Kidney (tissue), 14 donors: Measurements from ENCODE around the gene ANXA1. TPM values are rescaled to one million over a fixed set of nuclear protein-coding genes. Genes with fewer than 3 reads are reported as not detected.

ENCODE experiments used
- DNase-seq, 5 donors: peaks; one replicate each; pipeline ENCODE4 v3.0.0-alpha.2; 2013 to 2020
- FAIRE-seq: peaks from 2 replicates; lab custom pipeline; 2012; peaks lifted over from hg19 to GRCh38; lab: Jason Lieb, UNC
- H3K27ac ChIP-seq, 2 donors: one replicate each; pipeline ENCODE4 v1.7.0; 2013; ENCODE audit warnings: low read depth in 2 of 2, low read length in 2 of 2, inconsistent platforms in 1 of 2
- H3K27me3 ChIP-seq: one replicate; pipeline ENCODE4 v1.7.1; 2013; ENCODE audit warnings: low read length, inconsistent platforms; ENCODE audit not compliant: control insufficient read depth, insufficient read depth
- H3K36me3 ChIP-seq, 3 donors: one replicate each; pipeline versions ENCODE4 v1.7.0 to v1.7.1; 2013; ENCODE audit warnings: low read length in 3 of 3, control low read depth in 1 of 3, inconsistent platforms in 1 of 3; ENCODE audit not compliant: insufficient read depth in 3 of 3, control insufficient read depth in 2 of 3
- H3K4me1 ChIP-seq, 3 donors: one replicate each; pipeline versions ENCODE4 v1.7.0 to v1.7.1; 2013; ENCODE audit warnings: low read length in 3 of 3, inconsistent platforms in 1 of 3, low read depth in 1 of 3; ENCODE audit not compliant: control insufficient read depth in 2 of 3, insufficient read depth in 2 of 3
- H3K4me3 ChIP-seq, 3 donors: one replicate each; pipeline versions ENCODE4 v1.7.0 to v1.8.1; 2013; ENCODE audit warnings: low read length in 3 of 3, control low read depth in 1 of 3, inconsistent platforms in 1 of 3
- H3K9ac ChIP-seq, 3 donors: one replicate each; pipeline versions ENCODE4 v1.7.0 to v1.7.1; 2013; ENCODE audit warnings: low read length in 3 of 3, control low read depth in 1 of 3, inconsistent platforms in 1 of 3
- H3K9me3 ChIP-seq, 3 donors: one replicate each; pipeline versions ENCODE4 v1.7.0 to v1.7.1; 2013; ENCODE audit warnings: low read length in 3 of 3, control low read depth in 1 of 3, inconsistent platforms in 1 of 3; ENCODE audit not compliant: control insufficient read depth in 2 of 3, insufficient read depth in 1 of 3
- intact Hi-C: fragments of 100-400 bp; cut with DNase I; formaldehyde crosslinking; loops from one replicate; pipeline ENCODE4 v1.11.1; 2022
- polyA plus RNA-seq: library from polyadenylated mRNA; stranded (reverse); fragments of 350-450 nt; fragmentation: Illumina TruSeq; extraction: RNeasy Lipid Tissue Mini Kit (QIAGEN cat#74804); gene quantifications from one replicate; pipeline ENCODE4 v1.2.3, GENCODE V29; 2014; ENCODE audit warnings: low read depth, low replicate concordance; ENCODE audit not compliant: insufficient read depth
- total RNA-seq: library from RNA; stranded (reverse); fragmentation: NEBNext Ultra II Directional; extraction: Animal tissue kit (Norgen Biotek cat#: 25700); gene quantifications from one replicate; pipeline ENCODE4 v1.2.1, GENCODE V29; 2021
- TF ChIP-seq, protein P1 (sequence below): IDR thresholded peaks from 3 replicates; pipeline ENCODE4 v1.5.1; 2012; ENCODE audit warnings: mild to moderate bottlenecking, moderate library complexity, borderline replicate concordance; ENCODE audit not compliant: insufficient read depth; ENCODE audit errors: extremely low read depth
- donor health status: control.
- donor health status: control.
- donor health status: control.
- donor health status: control.
- donor health status: control.
- donor health status: DM: yes; HTN: yes; CAD: no.
- donor health status: Normal renal cell carcinoma (clear cell type).

ANXA1 gene
- total and polyA plus RNA-seq, 2 donors from 2014 or later: 65.2 to 250 TPM

GRCh38 chr9:73116880-73117279, 34.8 kb upstream of the ANXA1 start:
- FAIRE-seq (no peak), DNase-seq (no peak)
- Histone ChIP-seq H3K27ac (no peak overlapping the region), H3K4me1 (no peaks in the 10 kb centered on the region), H3K9ac (no peak overlapping the region), H3K36me3 (no peaks in the 10 kb centered on the region), H3K27me3 (no peaks in the 10 kb centered on the region), H3K9me3 (no peaks in the 10 kb centered on the region), H3K4me3 (no peak overlapping the region)
- intact Hi-C loops: no loop called here
- TF ChIP-seq, protein P1, sequence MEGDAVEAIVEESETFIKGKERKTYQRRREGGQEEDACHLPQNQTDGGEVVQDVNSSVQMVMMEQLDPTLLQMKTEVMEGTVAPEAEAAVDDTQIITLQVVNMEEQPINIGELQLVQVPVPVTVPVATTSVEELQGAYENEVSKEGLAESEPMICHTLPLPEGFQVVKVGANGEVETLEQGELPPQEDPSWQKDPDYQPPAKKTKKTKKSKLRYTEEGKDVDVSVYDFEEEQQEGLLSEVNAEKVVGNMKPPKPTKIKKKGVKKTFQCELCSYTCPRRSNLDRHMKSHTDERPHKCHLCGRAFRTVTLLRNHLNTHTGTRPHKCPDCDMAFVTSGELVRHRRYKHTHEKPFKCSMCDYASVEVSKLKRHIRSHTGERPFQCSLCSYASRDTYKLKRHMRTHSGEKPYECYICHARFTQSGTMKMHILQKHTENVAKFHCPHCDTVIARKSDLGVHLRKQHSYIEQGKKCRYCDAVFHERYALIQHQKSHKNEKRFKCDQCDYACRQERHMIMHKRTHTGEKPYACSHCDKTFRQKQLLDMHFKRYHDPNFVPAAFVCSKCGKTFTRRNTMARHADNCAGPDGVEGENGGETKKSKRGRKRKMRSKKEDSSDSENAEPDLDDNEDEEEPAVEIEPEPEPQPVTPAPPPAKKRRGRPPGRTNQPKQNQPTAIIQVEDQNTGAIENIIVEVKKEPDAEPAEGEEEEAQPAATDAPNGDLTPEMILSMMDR: no peak

DNA sequence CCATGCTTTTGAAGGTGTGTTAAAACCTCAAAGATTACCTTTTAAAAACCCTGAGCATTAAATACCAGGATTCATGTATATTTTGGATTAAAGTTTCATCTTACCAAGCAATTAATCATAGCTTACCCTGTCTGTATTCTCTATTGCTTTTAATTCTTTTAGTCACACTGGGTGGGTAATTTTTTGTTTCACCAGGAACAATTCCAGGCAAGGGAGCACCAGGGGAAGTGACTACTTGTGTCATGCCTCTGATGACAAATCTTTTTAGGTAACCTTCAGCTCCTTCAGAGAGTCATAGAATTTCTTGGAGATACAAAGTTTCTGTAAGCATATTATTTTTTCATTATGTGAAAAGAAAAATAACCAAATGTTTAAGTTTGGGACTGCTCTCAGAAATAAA, 33.4 kb upstream of the ANXA1 start:
- Histone ChIP-seq H3K9me3 (no peaks in the 10 kb centered on the region), H3K9ac (no peak overlapping the region), H3K4me1 (no peaks in the 10 kb centered on the region), H3K27me3 (no peaks in the 10 kb centered on the region), H3K27ac (no peak overlapping the region), H3K4me3 (no peak overlapping the region), H3K36me3 (no peaks in the 10 kb centered on the region)
- intact Hi-C loops: no loop called here
- FAIRE-seq (no peak), DNase-seq (no peak)
- TF ChIP-seq, protein P1: no peak

- no peaks in the 10 kb centered on the region for H3K36me3 ChIP-seq
- no peaks in the 10 kb centered on the region for H3K9me3 ChIP-seq
- FAIRE-seq: no peak
Measured at GRCh38 chr9:73118898-73119554, 32.6 kb upstream of the ANXA1 start.

More at GRCh38 chr9:73118898-73119554, 32.6 kb upstream of the ANXA1 start:
- Histone ChIP-seq H3K27me3 (no peaks in the 10 kb centered on the region), H3K9ac (no peak overlapping the region), H3K4me3 (no peak overlapping the region), H3K27ac (no peak overlapping the region), H3K4me1 (no peaks in the 10 kb centered on the region)
- TF ChIP-seq, protein P1: no peak
- DNase-seq: peak in 2 of 5 donors; percentile 22 to 27
- intact Hi-C loops: no loop called here
